Measurements from ENCODE around the gene CMIP.

Gene CMIP

GRCh38 chr16:81755915-81756614 is 311.5 kb downstream of the CMIP start:
- DNase-seq (ENCODE audit: extremely low read depth in 1 of 2, low read depth in 1 of 2), result no peak

GRCh38 chr16:81756615-81757356 is 312.2 kb downstream of the CMIP start:
- no peak for DNase-seq (ENCODE audit: extremely low read depth in 1 of 2, low read depth in 1 of 2)

GRCh38 chr16:81758376-81758775 is 313.8 kb downstream of the CMIP start:
- DNase-seq (ENCODE audit: extremely low read depth in 1 of 2, low read depth in 1 of 2), result no peak
